GM12864 (cell line): ENCODE results near the gene ICA1.

Source experiments
- DNase-seq: peaks from one replicate; pipeline ENCODE4 v3.0.0-alpha.2; 2011; ENCODE audit warnings: low read depth
- H3K4me3 ChIP-seq: 2 replicates; pipeline ENCODE4 v1.5.1; 2011; ENCODE audit warnings: mild to moderate bottlenecking, low read depth, low read length, control low read depth
- TF ChIP-seq, protein P1 (sequence below): IDR thresholded peaks from 2 replicates; pipeline ENCODE4 v1.5.1; 2011; ENCODE audit warnings: low read depth, mild to moderate bottlenecking, moderate library complexity, low read length, control low read depth, inconsistent platforms; ENCODE audit errors: missing control alignments

The ICA1 gene

DNA sequence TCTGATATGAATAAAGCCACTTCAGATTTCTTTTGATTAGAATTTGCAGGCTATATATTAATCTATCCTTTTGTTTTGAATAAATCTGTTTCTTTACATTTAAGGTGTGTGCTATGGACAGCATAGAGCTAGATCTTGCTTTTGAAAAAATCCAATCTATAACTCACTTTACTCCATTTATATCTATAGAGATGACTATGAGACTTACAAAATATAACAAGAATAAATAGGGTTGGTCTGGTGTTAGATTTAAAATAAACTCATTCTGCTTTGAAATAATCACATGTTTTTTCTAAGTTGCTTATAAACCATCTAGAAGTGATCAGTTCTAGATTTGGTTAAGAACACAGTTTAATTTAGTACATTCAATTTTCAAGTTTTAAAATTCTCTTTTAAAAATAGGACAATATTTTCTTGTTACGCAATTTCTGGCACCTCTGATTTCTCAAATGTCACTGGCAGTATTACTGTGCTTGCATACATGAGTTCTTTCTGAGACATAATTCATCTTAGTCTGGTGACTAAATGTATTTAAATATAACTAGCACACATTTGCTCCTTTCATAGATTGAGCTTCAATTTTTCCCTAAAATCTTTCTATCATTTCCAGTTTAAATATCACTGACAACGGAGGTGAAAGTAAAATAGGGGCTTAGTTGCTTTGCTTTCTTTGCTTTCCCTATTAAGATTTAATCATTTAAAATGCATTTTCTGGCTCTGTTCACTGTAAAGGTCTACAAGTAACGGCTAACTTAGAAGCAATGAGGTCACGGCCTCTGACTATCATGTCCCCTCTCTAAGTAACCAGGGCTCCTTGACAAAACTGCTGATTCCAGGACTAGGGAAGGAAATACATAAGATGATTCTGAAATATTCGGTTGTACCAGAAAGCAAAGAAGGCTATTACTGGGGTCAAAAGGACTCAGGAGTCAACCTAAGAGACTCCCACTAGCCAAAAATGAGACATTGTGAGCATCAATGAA, 89.3 kb downstream of the ICA1 start:
- TF ChIP-seq, protein P1, sequence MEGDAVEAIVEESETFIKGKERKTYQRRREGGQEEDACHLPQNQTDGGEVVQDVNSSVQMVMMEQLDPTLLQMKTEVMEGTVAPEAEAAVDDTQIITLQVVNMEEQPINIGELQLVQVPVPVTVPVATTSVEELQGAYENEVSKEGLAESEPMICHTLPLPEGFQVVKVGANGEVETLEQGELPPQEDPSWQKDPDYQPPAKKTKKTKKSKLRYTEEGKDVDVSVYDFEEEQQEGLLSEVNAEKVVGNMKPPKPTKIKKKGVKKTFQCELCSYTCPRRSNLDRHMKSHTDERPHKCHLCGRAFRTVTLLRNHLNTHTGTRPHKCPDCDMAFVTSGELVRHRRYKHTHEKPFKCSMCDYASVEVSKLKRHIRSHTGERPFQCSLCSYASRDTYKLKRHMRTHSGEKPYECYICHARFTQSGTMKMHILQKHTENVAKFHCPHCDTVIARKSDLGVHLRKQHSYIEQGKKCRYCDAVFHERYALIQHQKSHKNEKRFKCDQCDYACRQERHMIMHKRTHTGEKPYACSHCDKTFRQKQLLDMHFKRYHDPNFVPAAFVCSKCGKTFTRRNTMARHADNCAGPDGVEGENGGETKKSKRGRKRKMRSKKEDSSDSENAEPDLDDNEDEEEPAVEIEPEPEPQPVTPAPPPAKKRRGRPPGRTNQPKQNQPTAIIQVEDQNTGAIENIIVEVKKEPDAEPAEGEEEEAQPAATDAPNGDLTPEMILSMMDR = no peak
- DNase-seq = no peak
- no peak overlapping the region for H3K4me3 ChIP-seq

DNA sequence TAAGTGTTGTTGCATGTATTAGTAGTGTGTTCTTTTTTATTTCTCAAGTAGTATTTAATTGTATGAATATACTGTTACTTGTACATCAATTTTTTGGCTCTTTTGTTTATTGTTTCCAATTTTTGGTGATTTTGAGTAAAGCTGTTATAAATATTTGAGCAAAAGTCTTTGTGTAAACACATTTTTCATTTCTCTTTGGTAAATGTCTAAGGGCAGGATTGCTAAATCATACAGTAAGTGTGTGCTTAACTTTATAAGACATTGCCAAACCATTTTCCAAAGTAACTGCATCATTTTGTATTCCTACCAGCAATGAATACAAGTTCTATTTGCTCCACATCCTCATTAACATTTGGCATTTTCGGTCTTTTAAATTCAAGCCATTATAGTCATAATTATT, 92.8 kb downstream of the ICA1 start:
- no peak for DNase-seq
- TF ChIP-seq, protein P1 = no peak
- H3K4me3 ChIP-seq = no peak overlapping the region

DNA sequence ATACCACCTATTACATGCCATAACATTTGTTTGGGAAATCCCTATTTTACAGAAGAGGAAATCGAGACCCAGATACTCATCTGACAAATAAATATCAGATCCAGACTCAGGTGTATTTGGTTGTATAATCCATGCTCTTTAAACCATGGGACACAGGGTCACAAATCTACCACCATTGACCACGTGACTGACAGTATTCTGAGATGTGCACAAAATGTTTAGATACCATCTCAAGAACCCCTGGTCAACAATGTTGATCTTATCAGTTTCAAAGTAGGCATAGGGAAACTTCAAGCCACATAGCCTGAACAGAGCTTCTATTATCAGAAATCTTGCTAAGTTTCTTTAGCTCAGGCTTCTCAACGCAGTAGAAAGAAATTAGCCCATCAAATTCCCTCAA, 93.6 kb downstream of the ICA1 start:
- no peak overlapping the region for H3K4me3 ChIP-seq
- TF ChIP-seq, protein P1 = no peak
- DNase-seq = no peak

DNA sequence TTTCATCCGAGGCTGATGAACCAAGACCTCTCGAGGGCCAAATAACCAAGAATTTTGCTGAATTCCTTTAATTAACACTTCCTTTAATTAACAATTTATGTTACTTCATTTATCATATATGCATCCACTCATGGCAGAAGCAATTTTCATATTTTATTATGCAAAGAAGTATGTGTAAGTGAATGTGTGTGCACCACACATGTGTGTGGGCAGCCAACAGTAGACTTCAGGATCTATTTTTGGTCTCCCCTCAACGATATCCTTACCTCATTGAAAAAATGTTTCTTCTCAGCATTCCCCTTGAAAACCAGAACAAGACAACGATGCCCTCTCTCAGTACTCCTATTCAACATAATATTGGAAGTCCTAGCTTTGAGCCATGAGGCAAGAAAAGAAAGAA, 96.8 kb downstream of the ICA1 start:
- no peak overlapping the region for H3K4me3 ChIP-seq
- DNase-seq = no peak
- TF ChIP-seq, protein P1 = no peak

DNA sequence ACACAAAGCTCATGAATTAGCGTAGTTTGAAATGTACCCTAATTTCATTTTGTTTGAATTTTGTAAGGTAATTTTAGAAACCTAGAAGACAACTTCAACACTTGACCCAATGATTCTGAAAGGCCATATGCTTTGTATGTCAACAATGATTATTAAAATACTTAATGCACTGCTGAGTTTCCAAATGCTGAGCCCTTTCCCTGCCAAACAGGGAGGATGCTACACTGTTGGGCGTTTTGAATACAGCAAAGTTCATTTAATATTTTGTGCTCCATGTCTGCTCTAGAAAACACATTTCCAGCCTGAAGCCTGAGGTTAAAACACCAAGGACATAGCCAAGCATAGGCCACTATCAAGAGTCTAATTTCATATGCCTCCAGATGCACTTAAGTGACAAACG, 99.8 kb downstream of the ICA1 start:
- TF ChIP-seq, protein P1 = no peak
- no peak overlapping the region for H3K4me3 ChIP-seq
- DNase-seq = no peak

DNA sequence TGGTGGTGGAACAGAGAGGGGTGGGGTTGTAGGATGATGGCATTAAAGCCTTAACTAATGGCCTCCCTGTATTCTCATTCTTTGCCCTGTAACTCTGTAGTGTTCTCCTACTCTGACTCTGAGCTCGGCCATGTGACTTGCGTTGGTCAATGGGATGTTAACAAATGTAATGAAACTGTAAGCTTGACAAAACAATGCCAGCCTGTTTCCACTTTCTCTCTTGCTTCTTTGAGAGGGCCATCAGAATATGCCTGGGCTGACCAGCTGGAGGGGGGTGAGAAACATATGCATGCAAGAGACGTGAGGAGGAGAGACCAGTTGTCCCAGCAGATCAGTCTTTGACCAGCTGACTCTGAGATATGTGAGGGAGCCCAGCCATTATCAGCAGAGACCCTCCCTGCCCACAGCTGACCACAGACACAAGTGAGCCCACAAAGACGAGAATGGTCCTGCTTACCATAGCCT, 100.6 kb downstream of the ICA1 start:
- no peak for DNase-seq
- TF ChIP-seq, protein P1 = no peak
- no peak overlapping the region for H3K4me3 ChIP-seq
